ENCODE results near the gene TIPRL.

GRCh38 chr1:168163670-168164069 is 15.1 kb upstream of the TIPRL start:
- no peak for TF ChIP-seq CTCF (IDR thresholded peaks at IDR 0.05; ENCODE audit: poor library complexity)
- TF ChIP-seq EZH2phosphoT487 (IDR thresholded peaks at IDR 0.05; ENCODE audit: low read depth, severe bottlenecking, unreplicated experiment) = no peak
- TF ChIP-seq EZH2 (IDR thresholded peaks at IDR 0.05; ENCODE audit: borderline replicate concordance) = no peak
